Hepatocyte (in vitro differentiated cells): ENCODE results near the gene F2RL2.

ENCODE experiments used
- CTCF ChIP-seq: fragments of 200-600 bp; sonication (generic); IDR thresholded peaks from 2 replicates; pipeline ENCODE4 v1.5.1; 2016; ENCODE audit warnings: antibody characterized with exemption, mild to moderate bottlenecking; ENCODE audit not compliant: poor library complexity
- EZH2 ChIP-seq: fragments of 200-600 bp; sonication (generic); IDR thresholded peaks from 2 replicates; pipeline ENCODE4 v1.6.1; 2016; ENCODE audit warnings: antibody characterized with exemption, mild to moderate bottlenecking, borderline replicate concordance
- EZH2phosphoT487 ChIP-seq: fragments of 200-600 bp; sonication (generic); IDR thresholded peaks from one replicate; pipeline ENCODE4 v1.6.1; 2018; ENCODE audit warnings: antibody characterized with exemption, mild to moderate bottlenecking, low read depth, moderate library complexity; ENCODE audit not compliant: unreplicated experiment, severe bottlenecking

- TF ChIP-seq CTCF: no peak
- no peak for TF ChIP-seq EZH2phosphoT487
- TF ChIP-seq EZH2: no peak
Observed at GRCh38 chr5:76622076-76622475, 1.1 kb downstream of the F2RL2 start.
